ENCODE results near the gene BMPER.

BMPER gene

DNA sequence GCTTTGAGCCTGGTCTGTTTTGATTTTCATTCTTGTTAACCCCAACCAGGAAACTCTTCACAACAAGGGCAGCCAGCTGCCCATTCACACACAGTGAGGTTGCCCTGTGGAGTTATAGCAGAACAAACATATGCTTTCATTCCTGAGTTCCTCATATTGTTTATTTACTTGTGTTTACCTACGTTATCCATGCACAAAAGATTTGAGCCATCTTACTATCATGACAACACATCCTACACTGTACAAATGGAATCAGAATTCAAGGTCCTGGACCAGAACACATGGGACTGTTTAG is 21.7 kb upstream of the BMPER start:
- no peaks in the 10 kb centered on the region for H3F3A ChIP-seq (ENCODE audit: insufficient read depth)
- H3K79me2 ChIP-seq (ENCODE audit: insufficient read depth, low read length): no peaks in the 10 kb centered on the region
- H3K9me2 ChIP-seq (replicated peaks; ENCODE audit: insufficient read depth, low read length): no peaks in the 10 kb centered on the region
- H3K4me2 ChIP-seq (ENCODE audit: low read depth, low read length, poor library complexity, severe bottlenecking): no peak overlapping the region
- H3K9me3 ChIP-seq (ENCODE audit: insufficient read depth, low read length): no peaks in the 10 kb centered on the region
- no peaks in the 10 kb centered on the region for H4K20me1 ChIP-seq (ENCODE audit: low read depth, low read length)
- no peak overlapping the region for H3K4me3 ChIP-seq (ENCODE audit: insufficient read depth, low read length, poor library complexity, severe bottlenecking)
- H3K27me3 ChIP-seq (ENCODE audit: low read length): no peaks in the 10 kb centered on the region
- H3K27ac ChIP-seq (ENCODE audit: low read depth, low read length): no peak overlapping the region
- H3K9ac ChIP-seq (ENCODE audit: low read length): no peak overlapping the region
- H2AFZ ChIP-seq (ENCODE audit: low read depth, low read length, severe bottlenecking): no peak overlapping the region
- no peaks in the 10 kb centered on the region for H3K36me3 ChIP-seq (ENCODE audit: low read length)
- no peak for TF ChIP-seq EZH2phosphoT487 (conservative IDR thresholded peaks at IDR 0.05; ENCODE audit: low read length)
- TF ChIP-seq, protein P1, sequence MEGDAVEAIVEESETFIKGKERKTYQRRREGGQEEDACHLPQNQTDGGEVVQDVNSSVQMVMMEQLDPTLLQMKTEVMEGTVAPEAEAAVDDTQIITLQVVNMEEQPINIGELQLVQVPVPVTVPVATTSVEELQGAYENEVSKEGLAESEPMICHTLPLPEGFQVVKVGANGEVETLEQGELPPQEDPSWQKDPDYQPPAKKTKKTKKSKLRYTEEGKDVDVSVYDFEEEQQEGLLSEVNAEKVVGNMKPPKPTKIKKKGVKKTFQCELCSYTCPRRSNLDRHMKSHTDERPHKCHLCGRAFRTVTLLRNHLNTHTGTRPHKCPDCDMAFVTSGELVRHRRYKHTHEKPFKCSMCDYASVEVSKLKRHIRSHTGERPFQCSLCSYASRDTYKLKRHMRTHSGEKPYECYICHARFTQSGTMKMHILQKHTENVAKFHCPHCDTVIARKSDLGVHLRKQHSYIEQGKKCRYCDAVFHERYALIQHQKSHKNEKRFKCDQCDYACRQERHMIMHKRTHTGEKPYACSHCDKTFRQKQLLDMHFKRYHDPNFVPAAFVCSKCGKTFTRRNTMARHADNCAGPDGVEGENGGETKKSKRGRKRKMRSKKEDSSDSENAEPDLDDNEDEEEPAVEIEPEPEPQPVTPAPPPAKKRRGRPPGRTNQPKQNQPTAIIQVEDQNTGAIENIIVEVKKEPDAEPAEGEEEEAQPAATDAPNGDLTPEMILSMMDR (IDR thresholded peaks at IDR 0.05; ENCODE audit: insufficient read depth, low read length, poor library complexity, severe bottlenecking): no peak

DNA sequence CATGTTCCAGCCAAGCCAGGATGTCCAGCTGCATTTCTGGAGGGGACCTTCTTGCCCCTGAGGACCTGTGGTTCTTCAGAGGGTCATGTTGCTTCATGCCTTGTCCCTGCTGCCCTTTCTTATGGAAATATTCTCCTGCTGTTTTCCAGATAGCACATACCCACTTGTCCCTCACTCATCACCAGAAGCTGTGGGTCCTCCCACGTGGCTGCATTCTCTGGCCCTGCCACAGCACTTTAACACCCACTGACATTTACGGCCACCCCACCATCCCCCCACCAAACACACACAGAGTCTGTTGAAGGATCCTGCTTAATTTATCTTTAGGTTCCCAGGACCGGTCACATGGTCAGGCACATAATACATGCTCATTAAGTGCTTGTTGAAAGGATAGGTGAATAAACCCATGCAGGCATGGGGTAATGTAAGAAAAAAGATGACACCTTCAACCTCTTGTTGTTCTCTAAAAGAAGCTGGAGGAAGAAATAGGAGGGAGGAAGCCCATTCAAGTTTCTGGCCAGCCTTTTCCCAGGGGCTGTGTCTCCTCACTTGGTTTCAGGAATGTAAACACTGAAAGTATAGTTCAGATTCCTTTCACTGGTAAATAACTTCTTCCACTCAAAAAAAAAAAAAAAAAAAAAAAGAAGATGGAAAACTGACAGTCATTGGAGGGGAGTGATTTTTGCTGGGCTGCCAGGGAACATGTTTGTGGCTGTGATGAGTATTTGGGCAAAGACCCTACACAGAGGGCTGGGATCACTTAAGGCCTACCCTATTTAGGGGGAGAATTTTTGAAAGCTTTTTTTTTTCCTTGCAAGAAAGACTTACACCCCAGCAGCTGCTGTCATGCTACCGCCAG is 19.8 kb upstream of the BMPER start:
- Histone ChIP-seq H2AFZ (ENCODE audit: low read depth, low read length, severe bottlenecking) (no peak overlapping the region), H3K79me2 (ENCODE audit: insufficient read depth, low read length) (no peaks in the 10 kb centered on the region), H3K9ac (ENCODE audit: low read length) (no peak overlapping the region), H3K4me2 (ENCODE audit: low read depth, low read length, poor library complexity, severe bottlenecking) (no peak overlapping the region), H3K4me3 (ENCODE audit: insufficient read depth, low read length, poor library complexity, severe bottlenecking) (no peak overlapping the region), H3K27me3 (ENCODE audit: low read length) (no peaks in the 10 kb centered on the region), H3K9me3 (ENCODE audit: insufficient read depth, low read length) (no peaks in the 10 kb centered on the region), H3K9me2 (replicated peaks; ENCODE audit: insufficient read depth, low read length) (no peaks in the 10 kb centered on the region), H3K27ac (ENCODE audit: low read depth, low read length) (no peak overlapping the region), H4K20me1 (ENCODE audit: low read depth, low read length) (no peaks in the 10 kb centered on the region), H3F3A (ENCODE audit: insufficient read depth) (no peaks in the 10 kb centered on the region), H3K36me3 (ENCODE audit: low read length) (no peaks in the 10 kb centered on the region)
- no peak for TF ChIP-seq EZH2phosphoT487 (conservative IDR thresholded peaks at IDR 0.05; ENCODE audit: low read length)
- TF ChIP-seq, protein P1 (IDR thresholded peaks at IDR 0.05; ENCODE audit: insufficient read depth, low read length, poor library complexity, severe bottlenecking): no peak

DNA sequence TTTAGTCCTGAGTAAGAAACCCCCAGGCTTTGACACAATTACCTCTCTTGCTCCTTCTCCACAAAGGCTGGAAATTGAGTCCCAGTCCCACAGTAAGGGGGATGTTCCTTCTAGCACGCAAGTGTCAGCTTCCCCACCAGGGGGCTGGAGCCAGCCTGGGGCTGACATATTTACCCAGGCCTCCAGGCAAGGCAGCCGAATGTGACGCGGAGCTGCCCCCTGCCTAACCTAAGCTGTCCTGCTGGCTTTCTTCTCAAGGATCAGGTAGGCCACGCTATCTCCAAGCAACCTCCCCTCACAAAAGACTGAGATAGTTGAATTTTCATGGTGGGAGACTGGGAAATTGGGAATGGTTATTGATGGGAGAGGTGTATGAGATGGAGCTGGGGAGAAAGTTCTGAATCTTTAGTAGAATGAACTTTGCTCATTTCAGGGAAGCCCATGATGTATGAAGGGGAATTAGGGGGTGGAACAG is 19.2 kb upstream of the BMPER start:
- Histone ChIP-seq H2AFZ (ENCODE audit: low read depth, low read length, severe bottlenecking) (no peak overlapping the region), H3K4me3 (ENCODE audit: insufficient read depth, low read length, poor library complexity, severe bottlenecking) (no peak overlapping the region), H3K27me3 (ENCODE audit: low read length) (no peaks in the 10 kb centered on the region), H4K20me1 (ENCODE audit: low read depth, low read length) (no peaks in the 10 kb centered on the region), H3F3A (ENCODE audit: insufficient read depth) (no peaks in the 10 kb centered on the region), H3K9me3 (ENCODE audit: insufficient read depth, low read length) (no peaks in the 10 kb centered on the region), H3K4me2 (ENCODE audit: low read depth, low read length, poor library complexity, severe bottlenecking) (no peak overlapping the region), H3K36me3 (ENCODE audit: low read length) (no peaks in the 10 kb centered on the region), H3K9me2 (replicated peaks; ENCODE audit: insufficient read depth, low read length) (no peaks in the 10 kb centered on the region), H3K9ac (ENCODE audit: low read length) (no peak overlapping the region), H3K27ac (ENCODE audit: low read depth, low read length) (no peak overlapping the region), H3K79me2 (ENCODE audit: insufficient read depth, low read length) (no peaks in the 10 kb centered on the region)
- TF ChIP-seq, protein P1 (IDR thresholded peaks at IDR 0.05; ENCODE audit: insufficient read depth, low read length, poor library complexity, severe bottlenecking): no peak
- TF ChIP-seq EZH2phosphoT487 (conservative IDR thresholded peaks at IDR 0.05; ENCODE audit: low read length): no peak
